Measurements from ENCODE around the gene ANKRD36C.
"Not testable (repeated sequence)": the region's sequence is repeated elsewhere in the genome, so short reads cannot be mapped to it uniquely, and the experiment has no call there.

The ANKRD36C gene

DNA sequence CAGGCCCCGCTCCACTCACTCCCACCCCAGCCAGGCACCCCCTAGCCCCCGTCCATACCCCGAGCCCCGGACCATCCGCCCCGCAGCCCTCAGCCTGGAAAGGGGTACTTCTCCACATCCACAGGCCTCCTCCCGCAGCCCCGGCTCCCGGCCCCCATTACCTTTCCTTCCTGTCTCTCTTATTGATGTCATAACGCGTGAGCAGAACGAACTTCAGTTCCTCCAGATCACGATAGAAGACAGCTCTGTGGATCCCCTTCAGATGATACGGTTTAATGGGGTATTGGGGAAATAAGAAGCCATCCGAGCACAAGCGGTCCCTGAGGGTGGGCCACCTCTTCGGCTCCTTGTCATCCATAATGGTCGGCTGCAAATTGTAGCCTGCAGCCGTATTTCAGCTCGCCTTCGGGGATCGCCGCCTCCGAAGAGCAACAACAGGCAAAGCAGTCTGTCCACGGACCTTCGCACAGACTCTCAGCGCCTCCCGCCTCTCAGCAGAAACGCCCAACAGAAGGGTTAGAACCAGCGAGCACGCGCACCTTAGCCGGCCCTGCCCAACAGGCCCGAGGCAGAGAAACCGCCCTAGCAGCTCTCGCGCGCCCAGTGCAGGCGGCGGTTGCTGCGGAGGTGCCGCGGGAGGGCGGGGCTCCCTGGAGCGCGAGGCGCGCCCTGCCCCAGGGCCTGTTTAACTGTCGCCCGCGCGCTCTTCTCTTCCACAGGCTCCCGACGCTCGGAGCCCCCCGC lies at the start of gene ANKRD36C:
Gene ANKRD36C, minus strand, starts transcription at position 474 of the 744 bp plus-strand sequence. Its CDS starts 116 bp downstream, at position 358.
- peak; percentile 17 for DNase-seq

DNA sequence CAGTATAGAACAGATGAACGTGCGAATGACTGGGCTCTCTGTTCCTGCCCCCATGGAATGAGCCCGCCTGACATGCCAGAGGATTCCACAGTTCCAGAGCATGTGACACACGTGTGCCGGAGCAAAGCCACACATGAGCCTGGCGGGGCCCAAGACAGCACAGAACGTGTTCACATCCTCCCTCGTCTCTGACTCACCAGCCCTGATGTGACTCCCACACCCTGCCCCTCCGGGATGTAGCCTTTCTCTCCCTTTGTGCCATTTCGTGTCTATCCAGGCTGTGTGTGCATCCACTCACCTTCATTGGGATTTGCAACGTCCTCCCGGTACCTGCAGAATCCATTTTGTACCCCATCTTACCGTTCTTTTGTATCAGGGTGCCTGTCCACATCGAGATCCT lies 43.9 kb upstream of the ANKRD36C start:
- DNase-seq: not testable (repeated sequence)

DNA sequence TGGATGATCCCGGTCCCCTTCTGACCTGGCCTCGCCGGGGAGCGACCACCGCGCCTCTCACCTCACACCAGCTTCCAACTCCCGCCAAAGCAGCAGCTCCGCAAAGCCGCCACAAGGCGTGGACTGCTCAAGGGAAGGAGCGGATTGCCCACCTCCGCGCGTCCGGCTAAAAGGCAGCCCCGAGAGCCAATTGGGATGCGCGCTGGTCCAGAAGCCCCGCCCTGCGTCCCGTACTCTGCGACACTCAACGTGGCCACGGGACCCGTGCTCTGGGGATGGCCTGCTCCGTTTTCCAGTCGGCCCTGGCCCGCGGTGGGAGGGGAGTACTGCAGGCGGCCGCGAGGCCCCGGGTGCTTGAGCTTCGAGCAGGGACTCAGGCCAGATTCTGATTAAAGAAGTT lies 43.2 kb upstream of the ANKRD36C start, which contains the start of gene GPAT2:
Gene GPAT2, minus strand, starts transcription at position 125 of the 400 bp plus-strand sequence. CDS start 2,557 bp downstream, outside the sequence.
- not testable (repeated sequence) for DNase-seq

DNA sequence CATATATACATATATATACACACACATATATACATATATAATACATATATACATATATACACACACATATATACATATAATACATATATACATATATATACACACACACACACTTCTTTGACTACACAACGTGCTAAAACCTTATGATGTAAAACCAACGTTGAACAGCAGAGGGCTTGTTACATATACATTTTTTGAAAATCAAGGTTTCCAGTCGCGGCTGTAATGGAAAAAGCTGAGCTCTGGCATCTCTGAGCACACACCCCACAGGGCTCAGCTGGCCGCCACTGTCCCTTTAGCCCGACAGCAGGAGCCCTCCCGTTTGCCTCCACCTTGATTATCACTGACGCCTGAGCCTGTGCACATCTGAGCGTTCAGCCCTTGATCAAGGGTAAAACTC lies 42.4 kb upstream of the ANKRD36C start:
- DNase-seq: not testable (repeated sequence)

DNA sequence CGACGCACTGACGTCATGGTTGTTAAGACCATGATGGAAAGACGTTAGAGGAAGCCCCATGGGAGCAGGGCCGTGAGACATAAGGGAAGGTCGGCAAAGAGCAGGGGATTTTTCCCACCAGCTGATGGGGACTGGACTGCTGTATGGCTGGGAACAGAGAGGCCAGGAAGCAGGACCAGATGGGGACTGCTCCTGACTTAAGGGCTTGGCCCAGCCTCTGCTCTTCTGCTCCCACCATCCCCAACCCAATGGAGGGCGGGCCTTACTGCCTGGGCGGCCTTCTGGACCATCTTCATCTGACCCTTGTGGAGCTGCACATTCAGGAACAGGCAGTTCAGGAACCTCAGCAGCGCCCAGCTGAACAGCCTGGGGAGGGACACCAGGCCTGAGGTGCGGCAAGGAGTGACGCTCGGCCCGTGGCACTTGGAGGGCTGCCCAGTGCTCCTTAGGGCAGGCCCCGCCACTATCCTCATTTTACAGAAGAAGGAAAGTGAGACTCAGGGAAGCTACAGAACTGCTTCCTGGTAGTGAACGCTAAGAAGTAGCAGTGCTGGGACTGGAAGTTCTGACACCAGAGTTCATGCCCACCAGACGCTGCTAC lies 36.2 kb upstream of the ANKRD36C start:
- not testable (repeated sequence) for DNase-seq

DNA sequence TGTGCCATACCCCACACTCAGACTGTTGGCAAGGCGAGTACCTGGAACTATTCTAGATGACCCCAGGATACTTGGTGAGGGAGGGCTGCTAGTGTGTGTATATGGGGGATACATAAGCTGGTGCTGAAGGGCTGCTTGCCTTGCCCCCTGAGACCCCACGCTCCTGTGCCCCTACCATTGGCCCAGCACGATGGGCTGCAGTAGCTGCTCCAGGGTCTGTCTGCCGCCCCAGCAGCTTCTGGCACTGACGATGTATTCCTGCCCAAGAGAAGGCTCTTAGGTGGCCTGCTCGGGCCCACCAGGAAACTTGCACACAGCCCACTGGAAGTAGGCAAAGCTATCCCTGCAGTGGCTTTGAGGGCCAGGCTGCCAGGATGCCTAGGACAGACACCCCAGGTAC lies 34.1 kb upstream of the ANKRD36C start:
- not testable (repeated sequence) for DNase-seq

DNA sequence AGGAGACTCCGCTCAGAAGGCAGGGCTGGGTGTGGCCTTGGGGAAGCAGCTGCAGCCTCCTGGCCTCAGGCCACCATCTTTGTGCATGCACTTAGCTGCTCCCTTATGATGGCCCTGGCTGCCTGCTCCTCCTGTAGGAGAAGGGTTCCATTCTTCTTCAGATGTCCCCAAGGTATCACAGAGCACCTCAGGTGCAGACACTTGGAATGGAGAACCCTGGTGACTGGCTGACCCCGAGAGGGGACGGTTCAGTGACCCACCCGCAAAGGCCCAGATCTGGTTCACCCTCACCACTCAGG lies 33.5 kb upstream of the ANKRD36C start:
- DNase-seq: no peak

DNA sequence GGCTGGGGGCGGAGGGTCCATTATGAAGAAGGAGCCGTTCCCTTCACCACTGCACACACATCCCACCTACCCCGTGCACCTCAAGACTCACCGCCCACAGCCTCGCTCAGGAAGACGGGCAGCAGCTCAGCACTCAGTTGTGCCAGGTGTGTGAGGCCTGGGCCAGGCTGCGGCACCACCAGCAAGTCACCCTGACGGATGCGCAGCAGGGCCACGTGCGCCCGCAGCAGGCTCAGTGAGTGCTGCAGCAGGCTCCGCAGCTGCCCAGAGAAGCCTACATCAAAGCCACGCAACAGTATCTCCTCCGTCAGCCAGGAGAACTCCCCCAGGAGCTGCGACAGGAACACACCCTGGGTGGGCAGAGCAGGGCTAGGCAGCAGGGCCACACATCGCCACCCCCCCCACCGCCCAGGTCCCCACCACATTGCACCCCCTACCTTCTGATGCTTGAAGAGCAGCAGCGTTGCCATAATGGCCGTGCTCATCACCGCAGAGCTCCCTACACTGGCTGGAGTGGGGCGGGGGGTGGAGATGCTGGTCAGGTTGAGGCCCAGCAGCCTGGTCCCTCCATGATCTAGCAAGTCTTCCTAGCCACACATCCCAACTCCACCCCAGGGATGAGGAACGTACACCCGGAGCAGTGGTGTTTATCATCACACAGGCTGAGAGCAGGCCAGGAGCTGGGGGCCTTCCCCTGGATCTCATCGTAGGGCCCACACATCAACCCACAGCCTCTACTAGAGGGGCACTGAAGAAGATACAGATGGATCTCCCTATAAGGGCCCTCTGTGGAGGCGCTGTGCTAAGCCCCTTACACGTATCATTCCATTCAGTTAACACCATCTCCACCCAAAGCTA lies 32.9 kb upstream of the ANKRD36C start:
- DNase-seq: no peak

DNA sequence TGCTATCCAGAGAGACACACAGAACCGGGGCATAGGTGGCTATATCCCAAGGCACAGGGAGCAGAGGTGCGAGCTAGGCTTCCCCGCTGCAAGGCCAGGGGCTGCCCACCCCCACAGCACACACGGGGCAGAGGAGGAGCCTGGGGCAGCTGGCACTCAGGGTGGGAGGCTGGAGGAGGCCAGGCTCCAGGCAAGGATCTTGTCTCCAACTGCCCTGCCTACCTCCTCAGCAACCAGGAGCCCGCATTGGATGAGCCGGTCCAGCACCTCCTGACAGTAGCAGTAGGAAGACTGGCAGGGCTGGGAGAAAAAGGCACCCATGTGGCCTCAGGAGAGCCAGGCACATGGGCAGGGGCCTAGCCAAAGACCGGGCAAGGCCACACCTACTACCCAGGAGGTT lies 32.1 kb upstream of the ANKRD36C start:
- not testable (repeated sequence) for DNase-seq

DNA sequence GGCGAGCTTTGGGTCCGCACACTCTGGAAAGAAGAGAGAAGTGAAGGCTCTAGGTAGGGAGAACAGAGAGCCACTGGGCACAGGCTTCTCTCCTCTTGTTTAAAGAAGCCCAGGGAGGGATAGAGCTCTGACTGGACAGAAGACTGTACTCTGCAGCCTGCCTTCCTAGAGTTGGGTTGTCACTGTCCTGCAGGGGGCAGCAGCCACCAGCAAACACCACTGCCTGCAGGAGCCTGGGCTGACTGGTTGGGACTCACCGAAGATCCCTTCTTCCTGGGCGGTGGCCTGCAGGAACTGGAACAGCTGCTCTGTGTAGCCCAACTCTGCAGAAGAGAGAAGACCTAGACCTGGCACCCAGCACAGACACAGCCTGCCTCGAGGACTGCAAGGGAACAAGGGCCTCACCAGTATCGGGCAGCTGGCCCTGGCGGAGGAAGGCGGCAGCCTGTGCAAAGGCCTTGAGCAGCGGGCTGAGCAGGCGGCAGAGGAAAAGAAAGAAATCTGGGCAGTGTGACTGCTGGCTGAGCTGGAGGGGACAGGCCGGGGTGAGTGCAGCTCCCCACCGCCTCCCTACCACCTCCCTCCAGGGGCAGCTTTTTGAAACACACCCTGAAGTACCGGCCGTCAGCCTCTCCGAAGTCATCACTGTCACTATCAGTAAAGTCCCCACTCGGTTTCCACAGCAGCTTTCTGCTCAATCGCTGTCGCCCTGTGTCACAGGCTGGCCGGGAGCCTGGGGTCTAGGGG lies 31.2 kb upstream of the ANKRD36C start:
- peak; percentile 65 for DNase-seq

DNA sequence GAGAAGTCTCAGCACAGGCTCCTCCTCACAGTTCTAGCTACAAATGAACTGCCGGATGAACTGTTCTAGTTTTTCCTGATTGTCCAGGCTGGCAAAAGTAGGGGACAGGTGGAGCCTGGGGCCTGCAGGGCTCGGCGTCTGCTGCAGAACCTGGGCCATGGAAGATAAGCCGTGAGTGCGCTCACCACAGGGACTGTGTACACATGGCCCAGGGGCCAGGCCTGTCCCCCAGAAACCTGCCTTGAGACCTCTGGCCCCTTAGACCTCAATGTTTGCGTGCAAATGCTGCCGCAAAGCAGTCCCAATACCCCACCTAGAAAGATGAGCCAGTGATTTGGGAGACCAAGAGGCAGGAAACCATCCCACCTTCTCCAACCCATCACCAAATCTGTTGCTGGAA lies 30.5 kb upstream of the ANKRD36C start:
- not testable (repeated sequence) for DNase-seq

DNA sequence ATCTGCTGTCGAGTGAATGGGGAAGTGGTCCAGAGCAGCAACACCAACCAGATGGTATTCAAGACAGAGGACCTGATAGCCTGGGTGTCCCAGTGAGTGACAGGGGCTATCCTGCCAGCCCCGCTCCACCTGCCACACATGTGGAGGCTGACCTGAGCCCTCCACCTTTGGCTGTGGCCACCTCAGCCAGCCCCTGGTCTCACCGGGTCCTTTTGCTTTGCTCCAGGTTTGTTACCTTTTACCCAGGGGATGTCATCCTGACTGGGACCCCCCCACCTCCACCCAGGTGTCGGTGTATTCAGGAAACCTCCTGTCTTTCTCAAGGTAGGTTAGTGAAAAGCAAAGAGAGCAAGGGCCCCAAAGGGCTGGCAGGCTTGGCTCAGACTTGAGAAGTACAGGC lies 29.5 kb upstream of the ANKRD36C start:
- not testable (repeated sequence) for DNase-seq

DNA sequence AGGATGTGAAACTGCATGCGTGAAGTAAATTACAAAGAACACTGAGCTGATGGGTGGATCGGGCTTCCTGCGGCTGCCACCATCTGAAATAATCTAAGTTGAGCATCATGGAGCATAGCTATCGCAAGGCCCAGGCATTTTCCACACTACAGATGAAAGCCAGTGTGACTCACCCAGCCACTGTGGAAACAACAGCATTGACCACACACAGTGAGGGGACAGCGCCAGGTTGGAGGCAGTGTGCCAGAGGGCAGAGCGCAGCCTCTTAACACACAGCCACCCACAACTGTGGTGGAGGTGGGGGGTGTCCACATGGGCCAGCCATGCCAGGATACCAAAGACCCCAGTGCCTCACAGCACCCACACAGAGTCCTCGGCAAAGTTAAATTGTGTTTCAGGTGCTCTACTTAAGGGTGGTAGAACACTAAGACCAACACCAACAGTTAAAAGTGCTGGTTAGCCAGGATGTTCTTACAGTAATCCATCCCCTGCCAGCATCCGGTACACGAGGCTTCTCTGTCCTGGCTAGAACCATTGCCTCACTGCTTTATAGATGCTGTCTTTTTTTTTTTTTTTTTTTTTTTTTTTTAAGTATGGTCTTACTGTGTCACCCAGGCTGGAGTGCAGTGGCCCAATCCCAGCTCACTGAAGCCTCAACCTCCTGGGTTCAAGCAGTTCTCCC lies 28.4 kb upstream of the ANKRD36C start:
- DNase-seq: not testable (repeated sequence)

DNA sequence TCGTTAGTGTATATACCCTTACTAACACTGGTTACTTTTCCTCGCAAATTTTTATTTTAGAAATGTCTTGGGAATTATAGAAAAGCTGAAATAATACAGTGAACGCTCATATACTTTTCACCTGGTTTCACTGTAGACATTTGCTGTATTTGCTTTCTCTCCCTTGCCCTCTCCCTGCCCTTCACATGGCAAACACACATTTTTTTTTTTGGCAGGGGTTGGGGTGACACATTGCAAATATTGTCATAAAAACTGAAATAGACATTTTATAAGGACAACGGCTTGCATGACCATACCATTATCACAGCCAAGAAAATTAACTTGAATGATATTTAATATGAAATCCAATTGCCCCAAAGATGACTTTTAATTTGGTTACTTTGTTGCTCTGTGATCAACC lies 24.7 kb upstream of the ANKRD36C start:
- not testable (repeated sequence) for DNase-seq

DNA sequence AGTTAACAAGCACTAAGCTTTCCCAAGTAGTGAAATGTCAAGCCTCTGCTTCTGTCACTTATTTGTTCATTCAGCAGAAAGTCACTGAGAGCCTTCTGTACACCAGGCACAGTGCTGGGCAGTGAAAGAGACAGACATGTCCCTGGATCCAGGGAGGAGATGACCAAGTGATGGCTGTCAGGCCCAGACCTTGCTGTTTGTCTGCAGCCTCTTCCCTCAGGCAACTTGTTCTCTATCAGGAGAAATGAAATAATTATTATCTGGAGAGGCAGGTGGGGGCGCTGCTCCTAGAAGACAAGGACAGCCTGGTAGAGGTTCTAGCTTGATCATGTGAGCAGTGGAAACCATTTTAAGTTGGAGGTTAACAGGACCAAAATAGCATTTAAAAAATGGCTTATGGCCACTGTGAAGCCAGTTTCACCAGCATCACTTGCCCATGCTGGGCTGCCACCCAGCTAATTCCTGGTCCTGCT lies 21.2 kb upstream of the ANKRD36C start:
- DNase-seq: not testable (repeated sequence)

DNA sequence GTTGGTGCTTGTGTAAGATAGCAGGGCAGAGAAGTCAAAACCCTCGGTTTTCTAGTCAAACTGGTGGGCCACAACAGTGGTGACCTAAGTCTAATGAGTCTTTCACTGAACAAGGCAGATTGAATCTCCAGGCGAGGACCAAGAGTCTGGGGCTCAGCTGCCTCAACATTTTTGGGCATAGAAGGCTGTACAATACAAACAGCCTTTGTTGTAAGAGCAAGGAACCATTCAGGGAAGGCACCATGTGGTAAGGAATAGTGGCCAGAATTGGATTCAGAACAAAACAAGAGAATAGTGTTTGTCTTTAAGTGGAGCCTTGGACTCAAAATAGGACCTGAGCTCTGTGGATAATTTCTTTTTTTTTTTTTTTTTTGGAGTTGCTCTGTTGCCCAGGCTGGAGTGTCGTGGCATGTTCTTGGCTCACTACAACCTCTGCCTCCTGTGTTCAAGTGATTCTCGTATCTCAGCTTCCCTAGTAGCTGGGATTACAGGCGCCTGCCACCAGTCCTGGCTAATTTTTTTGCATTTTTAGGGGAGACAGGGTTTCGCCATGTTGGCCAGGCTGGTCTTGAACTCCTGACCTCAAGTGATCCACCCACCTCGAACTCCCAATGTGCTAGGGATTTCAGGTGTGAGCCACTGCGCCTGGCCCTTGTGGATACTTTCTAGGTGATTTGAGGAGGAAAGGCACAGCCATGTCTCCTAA lies 20.6 kb upstream of the ANKRD36C start:
- not testable (repeated sequence) for DNase-seq

DNA sequence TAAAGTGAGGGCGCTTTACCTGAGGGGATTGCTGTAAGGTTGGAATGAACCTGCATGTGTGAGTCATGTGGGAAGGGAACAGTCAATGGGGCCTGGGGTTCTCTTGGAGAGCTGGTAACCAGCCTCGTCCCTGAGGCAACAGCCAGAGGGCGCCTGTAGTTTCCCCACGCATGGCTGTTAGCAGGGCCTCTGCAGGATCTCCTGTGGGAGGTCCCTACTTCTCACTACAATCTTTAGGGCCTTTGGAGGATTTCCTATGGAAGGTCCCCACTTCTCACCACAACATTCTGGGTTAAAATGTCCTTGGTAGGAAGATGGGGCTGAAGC lies 19.5 kb upstream of the ANKRD36C start:
- peak; percentile 16 for DNase-seq

DNA sequence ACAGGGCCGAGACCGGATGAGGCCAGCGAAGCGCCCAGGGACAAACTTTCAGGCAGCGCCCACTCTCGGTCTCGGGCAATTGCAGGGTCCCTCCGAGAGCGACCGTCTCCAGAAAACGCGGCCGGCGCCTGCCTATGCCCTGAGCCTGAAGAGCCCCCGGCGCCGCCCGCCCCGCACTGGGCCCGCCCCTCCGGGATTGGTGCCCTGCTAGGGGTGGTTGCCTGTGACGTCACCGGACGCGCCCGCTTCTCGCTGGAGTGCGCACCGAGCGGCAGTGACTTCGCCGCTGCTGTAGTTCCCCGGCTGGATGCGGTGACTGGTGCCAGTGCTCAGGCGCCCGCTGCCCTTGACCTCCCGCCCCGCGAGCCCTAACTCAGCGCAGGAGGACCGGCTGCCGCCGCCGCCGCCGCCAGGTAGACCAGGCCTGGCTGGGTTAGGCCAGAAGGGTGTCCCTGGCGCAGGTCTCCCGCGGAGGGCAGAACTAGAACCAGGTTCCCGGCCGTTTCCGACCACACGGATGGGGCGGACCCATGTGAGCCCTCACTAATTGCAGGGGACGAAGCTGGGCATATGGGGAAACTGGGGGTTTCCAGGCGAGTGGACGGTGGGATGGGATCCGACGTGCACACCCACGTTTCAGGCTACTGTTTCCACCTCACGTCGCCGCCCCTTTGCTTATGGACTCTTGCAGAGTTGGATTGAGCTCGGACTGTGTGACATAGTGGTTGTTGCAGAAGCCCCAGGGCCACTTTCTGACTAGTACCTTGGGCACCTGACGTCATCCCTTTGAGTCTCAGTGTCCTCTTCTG lies 18.9 kb upstream of the ANKRD36C start:
- DNase-seq: peak; percentile 98

DNA sequence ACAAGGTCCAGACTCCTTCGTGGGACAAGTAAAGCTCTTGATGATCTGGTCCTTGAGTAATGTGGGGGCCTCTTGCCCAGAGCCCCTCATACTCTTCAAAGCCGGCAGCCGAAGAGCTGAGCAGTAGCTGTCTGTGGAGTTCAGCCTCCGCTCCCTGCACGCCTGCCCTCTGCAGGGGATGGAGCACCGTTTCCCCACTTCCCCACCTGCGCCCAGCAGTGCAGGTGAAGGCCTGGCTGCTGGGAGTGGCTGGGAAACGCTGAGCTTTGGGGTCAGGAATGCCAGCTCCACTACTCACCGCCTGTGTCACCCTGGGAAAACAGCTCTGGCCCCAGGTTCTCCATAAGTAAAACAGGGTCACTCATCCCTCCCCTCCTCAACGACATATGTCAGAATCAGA lies 18.2 kb upstream of the ANKRD36C start:
- not testable (repeated sequence) for DNase-seq

DNA sequence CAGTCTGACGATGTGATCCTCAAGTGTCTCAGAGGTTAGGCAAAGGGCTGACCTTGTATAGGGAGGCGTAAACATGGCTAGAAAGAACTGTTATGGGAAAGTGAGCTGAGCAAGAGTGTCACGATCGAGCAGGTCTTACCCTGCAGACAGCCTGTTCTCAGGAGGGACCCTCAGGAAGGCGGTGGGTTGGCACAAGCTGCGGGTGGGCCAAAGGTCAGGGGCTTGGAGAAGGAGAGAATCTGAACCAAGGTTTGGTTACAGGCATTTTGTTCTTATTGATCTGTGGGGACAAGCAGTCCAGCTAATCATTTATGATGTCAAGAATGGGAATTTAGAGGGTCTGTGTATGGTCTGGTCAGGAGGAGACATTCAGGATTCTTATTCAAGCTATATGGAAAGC lies 16.4 kb upstream of the ANKRD36C start:
- DNase-seq: not testable (repeated sequence)

DNA sequence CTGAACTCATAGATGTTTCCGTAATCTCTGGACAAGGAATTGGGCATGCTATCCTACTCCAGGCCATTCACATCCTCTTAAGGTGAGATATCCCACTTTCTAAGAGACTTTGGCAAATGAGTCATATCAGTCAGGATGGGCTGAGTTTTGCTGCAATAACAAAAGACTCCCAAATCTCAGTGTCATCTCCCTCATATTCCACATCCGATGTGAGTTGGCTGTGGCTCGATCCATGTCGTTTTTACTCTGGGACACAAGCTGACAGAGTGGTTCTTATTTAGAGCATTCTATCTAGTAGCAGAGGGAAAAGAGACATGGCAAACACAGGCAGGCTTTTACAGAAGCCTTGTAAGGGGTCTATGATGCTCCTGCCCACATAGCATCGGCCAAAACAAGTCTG lies 14.6 kb upstream of the ANKRD36C start:
- not testable (repeated sequence) for DNase-seq
